HepG2 (cell line): Measurements from ENCODE around the gene C3orf52. TPM values are rescaled to one million over a fixed set of nuclear protein-coding genes. Genes with fewer than 3 reads are reported as not detected.

ENCODE experiments used
- ATF7 ChIP-seq, 2 experiments: fragments of 450-650 bp in 1 of 2; sonication (generic) in 1 of 2; formaldehyde crosslinking in 1 of 2; IDR thresholded peaks; 2 replicates each; pipeline versions ENCODE4 v1.4.0 to v1.6.1; 2016 to 2020; ENCODE audit warnings: antibody characterized with exemption in 1 of 2, mild to moderate bottlenecking in 1 of 2, missing genetic modification reagents in 1 of 2
- FOXA3 ChIP-seq: IDR thresholded peaks from 2 replicates; pipeline ENCODE4 v1.6.1; 2016; ENCODE audit warnings: missing genetic modification reagents, missing compliant biosample characterization
- GPN1 ChIP-seq: sonication (generic); formaldehyde crosslinking; IDR thresholded peaks from 2 replicates; pipeline ENCODE4 v1.5.1; 2020; ENCODE audit warnings: missing genetic modification reagents, borderline replicate concordance
- JARID2 ChIP-seq: sonication (generic); formaldehyde crosslinking; IDR thresholded peaks from 2 replicates; pipeline ENCODE4 v1.8.1; 2023; ENCODE audit warnings: missing genetic modification reagents, inconsistent platforms; ENCODE audit not compliant: insufficient replicate concordance
- KMT2B ChIP-seq: IDR thresholded peaks from 2 replicates; pipeline ENCODE4 v1.6.1; 2016; ENCODE audit warnings: missing genetic modification reagents, missing compliant biosample characterization
- MYC ChIP-seq: sonication (generic); formaldehyde crosslinking; IDR thresholded peaks from 2 replicates; pipeline ENCODE4 v1.9.0; 2021; ENCODE audit warnings: missing genetic modification reagents, borderline replicate concordance
- PHB2 ChIP-seq: fragments of 450-650 bp; IDR thresholded peaks from 2 replicates; pipeline ENCODE4 v1.6.1; 2018; ENCODE audit not compliant: partially characterized antibody
- RFXANK ChIP-seq: IDR thresholded peaks from 2 replicates; pipeline ENCODE4 v1.6.1; 2016
- SOX13 ChIP-seq, 3 experiments: fragments of 450-650 bp in 1 of 3; sonication (generic) in 1 of 3; formaldehyde crosslinking in 1 of 3; IDR thresholded peaks in 2 of 3; conservative IDR thresholded peaks in 1 of 3; 2 replicates each; pipeline versions ENCODE4 v1.5.0 to v1.6.1; 2016 to 2020; ENCODE audit warnings: antibody characterized with exemption in 1 of 3, mild to moderate bottlenecking in 1 of 3, missing compliant biosample characterization in 1 of 3, missing genetic modification reagents in 1 of 3, moderate library complexity in 1 of 3
- TFE3 ChIP-seq: IDR thresholded peaks from 2 replicates; pipeline ENCODE4 v1.6.1; 2016
- TMF1 ChIP-seq: sonication (generic); formaldehyde crosslinking; IDR thresholded peaks from 2 replicates; pipeline ENCODE4 v1.8.1; 2022; ENCODE audit warnings: low read depth, missing genetic modification reagents
- ZBTB38 ChIP-seq: sonication (generic); formaldehyde crosslinking; IDR thresholded peaks from 2 replicates; pipeline ENCODE4 v1.5.1; 2020; ENCODE audit warnings: mild to moderate bottlenecking, missing genetic modification reagents
- ZNF383 ChIP-seq: sonication (generic); formaldehyde crosslinking; IDR thresholded peaks from 2 replicates; pipeline ENCODE4 v1.4.0; 2020; ENCODE audit warnings: missing genetic modification reagents, mild to moderate bottlenecking, borderline replicate concordance
- ZNF468 ChIP-seq: sonication (generic); formaldehyde crosslinking; IDR thresholded peaks from 2 replicates; pipeline ENCODE4 v1.8.0; 2022; ENCODE audit warnings: mild to moderate bottlenecking, moderate library complexity, missing genetic modification reagents
- ZNF546 ChIP-seq: sonication (generic); formaldehyde crosslinking; conservative IDR thresholded peaks from 2 replicates; pipeline ENCODE4 v1.8.1; 2023; ENCODE audit warnings: mild to moderate bottlenecking, missing genetic modification reagents
- ZNF547 ChIP-seq: sonication (generic); formaldehyde crosslinking; IDR thresholded peaks from 2 replicates; pipeline ENCODE4 v1.5.1; 2020; ENCODE audit warnings: mild to moderate bottlenecking, missing genetic modification reagents
- ZNF564 ChIP-seq: sonication (generic); formaldehyde crosslinking; IDR thresholded peaks from 2 replicates; pipeline ENCODE4 v1.8.1; 2023; ENCODE audit warnings: mild to moderate bottlenecking, missing genetic modification reagents
- ZNF7 ChIP-seq: IDR thresholded peaks from 2 replicates; pipeline ENCODE4 v1.6.1; 2016; ENCODE audit warnings: missing biosample characterization, missing genetic modification reagents
- ZNF790 ChIP-seq: sonication (generic); formaldehyde crosslinking; IDR thresholded peaks from 2 replicates; pipeline ENCODE4 v1.8.0; 2022; ENCODE audit warnings: missing genetic modification reagents, mild to moderate bottlenecking, borderline replicate concordance
- polyA plus RNA-seq, 8 experiments: library from polyadenylated mRNA; depleted of rRNA in 3 of 8; stranded (reverse) in 7 of 8; unstranded in 1 of 8; fragments of >200 nt; fragmentation: Illumina TruSeq in 4 of 8; extraction: Trizol in 4 of 8; gene quantifications; 2 replicates each; pipeline versions ENCODE4 v1.2.1 to v1.2.3, GENCODE V29; 2011 to 2016; ENCODE audit warnings: low read depth in 4 of 8, missing spikeins in 1 of 8, mixed read lengths in 1 of 8; ENCODE audit not compliant: insufficient read depth in 1 of 8
- total RNA-seq, 5 experiments: library from RNA; depleted of rRNA; stranded (reverse); fragments of >200 nt; fragmentation: Illumina TruSeq; extraction: Trizol; gene quantifications; 2 replicates each; pipeline ENCODE4 v1.2.3, GENCODE V29; 2016; ENCODE audit warnings: low read depth in 1 of 5
- TF ChIP-seq, protein P1 (sequence below): sonication (generic); formaldehyde crosslinking; IDR thresholded peaks from 2 replicates; pipeline ENCODE4; 2020; ENCODE audit warnings: missing genetic modification reagents, mild to moderate bottlenecking, borderline replicate concordance
- TF ChIP-seq, protein P2 (sequence below): sonication (generic); formaldehyde crosslinking; IDR thresholded peaks from 2 replicates; pipeline ENCODE4 v1.5.1; 2020; ENCODE audit warnings: mild to moderate bottlenecking, moderate library complexity, missing genetic modification reagents

The C3orf52 gene
- total and polyA plus RNA-seq, 2 of the 13 experiments (the other 11 are each of a cell fraction or from before 2014, with no cell fraction given), result 0.79 to 1.2 TPM

GRCh38 chr3:112086076-112086854 lies at the start of gene C3orf52 (continued):
- TF ChIP-seq KMT2B (CRISPR knock-in tag) (0 out of 2 replicates have a peak, but pooled peaks have one; percentile 46), ZNF468 (CRISPR knock-in tag) (no peak), PHB2 (no peak), ZNF564 (CRISPR knock-in tag) (peak; percentile 84), ZNF546 (CRISPR knock-in tag) (peak; percentile 86; the same call in 1 of the 2 replicates), MYC (CRISPR knock-in tag) (peak; percentile 80; the same call in 1 of the 2 replicates), ZNF547 (peak; percentile 79; the same call in 1 of the 2 replicates), JARID2 (no peak), ZNF790 (CRISPR knock-in tag) (no peak), GPN1 (CRISPR knock-in tag) (no peak), ZNF7 (CRISPR knock-in tag) (0 out of 2 replicates have a peak, but pooled peaks have one; percentile 45), ZNF383 (no peak), ZBTB38 (CRISPR knock-in tag) (0 out of 2 replicates have a peak, but pooled peaks have one; percentile 44), TMF1 (CRISPR knock-in tag) (peak; percentile 84), FOXA3 (CRISPR knock-in tag) (no peak), ATF7 (IDR thresholded peaks at IDR 0.05) (no peak), ATF7 (CRISPR knock-in tag; IDR thresholded peaks at IDR 0.05) (0 out of 2 replicates have a peak, but pooled peaks have one; percentile 27), RFXANK (CRISPR knock-in tag) (no peak), SOX13 (IDR thresholded peaks at IDR 0.05) (no peak), SOX13 (CRISPR knock-in tag; conservative IDR thresholded peaks at IDR 0.05 in 1 of 2, IDR thresholded peaks at IDR 0.05 in 1 of 2) (no peak), TFE3 (CRISPR knock-in tag) (peak; percentile 50; the same call in 1 of the 2 replicates)
- TF ChIP-seq, protein P1, sequence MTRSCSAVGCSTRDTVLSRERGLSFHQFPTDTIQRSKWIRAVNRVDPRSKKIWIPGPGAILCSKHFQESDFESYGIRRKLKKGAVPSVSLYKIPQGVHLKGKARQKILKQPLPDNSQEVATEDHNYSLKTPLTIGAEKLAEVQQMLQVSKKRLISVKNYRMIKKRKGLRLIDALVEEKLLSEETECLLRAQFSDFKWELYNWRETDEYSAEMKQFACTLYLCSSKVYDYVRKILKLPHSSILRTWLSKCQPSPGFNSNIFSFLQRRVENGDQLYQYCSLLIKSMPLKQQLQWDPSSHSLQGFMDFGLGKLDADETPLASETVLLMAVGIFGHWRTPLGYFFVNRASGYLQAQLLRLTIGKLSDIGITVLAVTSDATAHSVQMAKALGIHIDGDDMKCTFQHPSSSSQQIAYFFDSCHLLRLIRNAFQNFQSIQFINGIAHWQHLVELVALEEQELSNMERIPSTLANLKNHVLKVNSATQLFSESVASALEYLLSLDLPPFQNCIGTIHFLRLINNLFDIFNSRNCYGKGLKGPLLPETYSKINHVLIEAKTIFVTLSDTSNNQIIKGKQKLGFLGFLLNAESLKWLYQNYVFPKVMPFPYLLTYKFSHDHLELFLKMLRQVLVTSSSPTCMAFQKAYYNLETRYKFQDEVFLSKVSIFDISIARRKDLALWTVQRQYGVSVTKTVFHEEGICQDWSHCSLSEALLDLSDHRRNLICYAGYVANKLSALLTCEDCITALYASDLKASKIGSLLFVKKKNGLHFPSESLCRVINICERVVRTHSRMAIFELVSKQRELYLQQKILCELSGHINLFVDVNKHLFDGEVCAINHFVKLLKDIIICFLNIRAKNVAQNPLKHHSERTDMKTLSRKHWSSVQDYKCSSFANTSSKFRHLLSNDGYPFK (CRISPR knock-in tag), result peak; percentile 52; the same call in 1 of the 2 replicates
- TF ChIP-seq, protein P2, sequence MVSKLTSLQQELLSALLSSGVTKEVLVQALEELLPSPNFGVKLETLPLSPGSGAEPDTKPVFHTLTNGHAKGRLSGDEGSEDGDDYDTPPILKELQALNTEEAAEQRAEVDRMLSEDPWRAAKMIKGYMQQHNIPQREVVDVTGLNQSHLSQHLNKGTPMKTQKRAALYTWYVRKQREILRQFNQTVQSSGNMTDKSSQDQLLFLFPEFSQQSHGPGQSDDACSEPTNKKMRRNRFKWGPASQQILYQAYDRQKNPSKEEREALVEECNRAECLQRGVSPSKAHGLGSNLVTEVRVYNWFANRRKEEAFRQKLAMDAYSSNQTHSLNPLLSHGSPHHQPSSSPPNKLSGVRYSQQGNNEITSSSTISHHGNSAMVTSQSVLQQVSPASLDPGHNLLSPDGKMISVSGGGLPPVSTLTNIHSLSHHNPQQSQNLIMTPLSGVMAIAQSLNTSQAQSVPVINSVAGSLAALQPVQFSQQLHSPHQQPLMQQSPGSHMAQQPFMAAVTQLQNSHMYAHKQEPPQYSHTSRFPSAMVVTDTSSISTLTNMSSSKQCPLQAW (CRISPR knock-in tag), result 0 out of 2 replicates have a peak, but pooled peaks have one; percentile 19
